ENCODE results near the gene ONECUT3.

Gene ONECUT3

DNA sequence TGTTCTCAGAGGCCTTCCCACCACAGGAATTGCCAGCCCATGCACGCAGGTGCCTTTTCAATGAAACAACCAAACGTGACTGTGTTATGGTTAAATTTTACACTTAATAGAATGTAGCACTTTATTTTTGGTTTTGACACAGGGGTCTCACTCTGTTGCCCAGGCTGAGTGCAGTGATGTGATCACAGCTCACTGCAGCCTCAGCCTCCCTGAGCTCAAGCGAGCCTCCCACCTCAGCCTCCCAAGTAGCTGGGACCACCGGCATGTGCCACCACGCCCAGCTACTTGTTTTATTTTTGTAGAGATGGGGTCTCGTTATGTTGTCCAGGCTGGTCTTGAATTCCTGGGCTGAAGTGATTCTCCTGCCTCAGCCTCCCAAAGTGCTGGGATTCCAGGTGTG lies 51.6 kb downstream of the ONECUT3 start:
- Mint-ChIP-seq H3K27me3 (ENCODE audit: low read depth, poor library complexity) (peaks cover 16% of the 10 kb centered on the region), H3K4me3 (no peak overlapping the region), H3K36me3 (ENCODE audit: low read depth) (peaks cover 4% of the 10 kb centered on the region), H3K4me1 (peaks cover 16% of the 10 kb centered on the region), H3K9me3 (no peaks in the 10 kb centered on the region), H3K27ac (no peak overlapping the region)
- no peak for DNase-seq
- TF ChIP-seq, protein P1, sequence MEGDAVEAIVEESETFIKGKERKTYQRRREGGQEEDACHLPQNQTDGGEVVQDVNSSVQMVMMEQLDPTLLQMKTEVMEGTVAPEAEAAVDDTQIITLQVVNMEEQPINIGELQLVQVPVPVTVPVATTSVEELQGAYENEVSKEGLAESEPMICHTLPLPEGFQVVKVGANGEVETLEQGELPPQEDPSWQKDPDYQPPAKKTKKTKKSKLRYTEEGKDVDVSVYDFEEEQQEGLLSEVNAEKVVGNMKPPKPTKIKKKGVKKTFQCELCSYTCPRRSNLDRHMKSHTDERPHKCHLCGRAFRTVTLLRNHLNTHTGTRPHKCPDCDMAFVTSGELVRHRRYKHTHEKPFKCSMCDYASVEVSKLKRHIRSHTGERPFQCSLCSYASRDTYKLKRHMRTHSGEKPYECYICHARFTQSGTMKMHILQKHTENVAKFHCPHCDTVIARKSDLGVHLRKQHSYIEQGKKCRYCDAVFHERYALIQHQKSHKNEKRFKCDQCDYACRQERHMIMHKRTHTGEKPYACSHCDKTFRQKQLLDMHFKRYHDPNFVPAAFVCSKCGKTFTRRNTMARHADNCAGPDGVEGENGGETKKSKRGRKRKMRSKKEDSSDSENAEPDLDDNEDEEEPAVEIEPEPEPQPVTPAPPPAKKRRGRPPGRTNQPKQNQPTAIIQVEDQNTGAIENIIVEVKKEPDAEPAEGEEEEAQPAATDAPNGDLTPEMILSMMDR (IDR thresholded peaks at IDR 0.05): no peak

DNA sequence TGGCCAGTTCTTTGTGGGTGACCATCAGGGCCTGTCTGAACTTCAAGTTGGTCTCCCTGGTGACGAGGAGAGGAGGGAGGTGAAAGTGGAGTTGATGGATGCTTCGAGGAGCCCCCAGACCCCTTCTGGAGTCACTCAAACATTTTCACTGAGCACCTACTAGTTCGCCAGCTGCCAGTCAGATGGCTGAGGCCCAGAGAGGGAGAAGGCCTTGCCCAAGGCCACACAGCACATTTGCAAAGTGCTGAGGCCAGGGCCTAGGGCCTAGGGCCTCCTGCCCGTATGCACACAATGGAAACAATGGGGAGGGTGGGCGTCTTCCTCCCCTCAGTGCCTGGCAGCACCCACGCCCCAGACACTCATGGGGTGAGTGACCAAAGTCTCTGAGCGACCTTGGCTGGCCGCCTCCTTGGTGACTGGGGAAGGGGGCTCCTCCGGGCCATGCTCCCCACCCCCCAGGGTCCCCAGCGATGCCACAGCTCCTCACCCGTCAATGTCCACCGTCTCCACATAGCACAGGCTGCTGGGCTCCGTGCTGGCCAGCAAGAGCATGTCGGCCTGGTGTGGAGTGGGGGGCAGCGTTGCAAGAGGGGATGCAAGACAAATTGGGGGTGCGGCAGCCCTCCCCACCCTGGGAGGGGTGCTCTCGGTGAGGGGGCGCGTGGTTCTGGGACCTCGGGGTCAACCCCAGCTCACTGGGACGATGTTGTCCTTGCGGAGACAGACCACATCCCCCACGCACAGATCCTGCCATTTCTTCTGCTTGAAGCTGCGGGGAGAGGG lies 52.3 kb downstream of the ONECUT3 start:
- TF ChIP-seq, protein P1 (IDR thresholded peaks at IDR 0.05): no peak
- Mint-ChIP-seq H3K36me3 (ENCODE audit: low read depth) (no peaks in the 10 kb centered on the region), H3K27ac (no peak overlapping the region), H3K27me3 (ENCODE audit: low read depth, poor library complexity) (peaks cover 19% of the 10 kb centered on the region), H3K4me3 (no peak overlapping the region), H3K9me3 (no peaks in the 10 kb centered on the region), H3K4me1 (peaks cover 12% of the 10 kb centered on the region)
- no peak for DNase-seq

- TF ChIP-seq, protein P1 (IDR thresholded peaks at IDR 0.05): no peak
- no peak overlapping the region for H3K4me3 Mint-ChIP-seq
- H3K36me3 Mint-ChIP-seq (ENCODE audit: low read depth): no peaks in the 10 kb centered on the region
- H3K27me3 Mint-ChIP-seq (ENCODE audit: low read depth, poor library complexity): peaks cover 24% of the 10 kb centered on the region
- peaks cover 12% of the 10 kb centered on the region for H3K4me1 Mint-ChIP-seq
- peak overlapping the region; percentile 83 for H3K27ac Mint-ChIP-seq
- H3K9me3 Mint-ChIP-seq: no peaks in the 10 kb centered on the region
- DNase-seq: no peak
Observed at GRCh38 chr19:1806184-1807029, 53.1 kb downstream of the ONECUT3 start.

- Mint-ChIP-seq H3K4me1 (peaks cover 12% of the 10 kb centered on the region), H3K27ac (no peak overlapping the region), H3K4me3 (no peak overlapping the region), H3K27me3 (ENCODE audit: low read depth, poor library complexity) (peaks cover 24% of the 10 kb centered on the region), H3K36me3 (ENCODE audit: low read depth) (no peaks in the 10 kb centered on the region), H3K9me3 (no peaks in the 10 kb centered on the region)
- DNase-seq: no peak
- TF ChIP-seq, protein P1 (IDR thresholded peaks at IDR 0.05): no peak
Observed at GRCh38 chr19:1807030-1807694, 53.9 kb downstream of the ONECUT3 start.

GRCh38 chr19:1807695-1808394 lies 54.5 kb downstream of the ONECUT3 start:
- Mint-ChIP-seq H3K4me1 (peaks cover 18% of the 10 kb centered on the region), H3K4me3 (no peak overlapping the region), H3K27me3 (ENCODE audit: low read depth, poor library complexity) (peaks cover 28% of the 10 kb centered on the region), H3K27ac (no peak overlapping the region), H3K36me3 (ENCODE audit: low read depth) (no peaks in the 10 kb centered on the region), H3K9me3 (no peaks in the 10 kb centered on the region)
- no peak for DNase-seq
- TF ChIP-seq, protein P1 (IDR thresholded peaks at IDR 0.05): no peak

Data from nephron progenitor cell (in vitro differentiated cells).